Effector memory CD4-positive, alpha-beta T cell (primary cell): ENCODE measurements around the gene DUOX1.

Experiments used
- DNase-seq, 3 donors: peaks; one replicate each; pipeline ENCODE4 v3.0.0-alpha.2; 2020
- H3K27ac ChIP-seq: 2 replicates; pipeline ENCODE4 v1.7.0; 2013; ENCODE audit warnings: mild to moderate bottlenecking, low read length, moderate library complexity; ENCODE audit not compliant: insufficient read depth, poor library complexity, severe bottlenecking
- H3K27me3 ChIP-seq: replicated peaks from 2 replicates; pipeline ENCODE4 v1.7.0; 2013; ENCODE audit warnings: mild to moderate bottlenecking, low read length; ENCODE audit not compliant: insufficient read depth, control insufficient read depth, poor library complexity, severe bottlenecking
- H3K36me3 ChIP-seq: 2 replicates; pipeline ENCODE4 v1.7.0; 2013; ENCODE audit warnings: mild to moderate bottlenecking, low read length, moderate library complexity; ENCODE audit not compliant: control insufficient read depth, insufficient read depth
- H3K4me1 ChIP-seq: 2 replicates; pipeline ENCODE4 v1.7.0; 2013; ENCODE audit warnings: low read length, mild to moderate bottlenecking; ENCODE audit not compliant: control insufficient read depth, insufficient read depth, poor library complexity, severe bottlenecking
- H3K4me3 ChIP-seq: 2 replicates; pipeline ENCODE4 v1.7.0; 2013; ENCODE audit warnings: low read length, low read depth, mild to moderate bottlenecking; ENCODE audit not compliant: insufficient read depth, poor library complexity, severe bottlenecking
- H3K9me3 ChIP-seq: 2 replicates; pipeline ENCODE4 v1.7.0; 2013; ENCODE audit warnings: mild to moderate bottlenecking, low read length, moderate library complexity; ENCODE audit not compliant: control insufficient read depth

Gene DUOX1

GRCh38 chr15:45166834-45167630, 37.2 kb downstream of the DUOX1 start:
- Histone ChIP-seq H3K9me3 (no peaks in the 10 kb centered on the region), H3K4me1 (peaks cover 16% of the 10 kb centered on the region), H3K27me3 (no peaks in the 10 kb centered on the region), H3K4me3 (peak overlapping the region; percentile 87), H3K27ac (peak overlapping the region; percentile 89), H3K36me3 (no peaks in the 10 kb centered on the region)
- DNase-seq = peak; percentile 59 to 66 (median 65)

- Histone ChIP-seq H3K27me3 (no peaks in the 10 kb centered on the region), H3K27ac (peak overlapping the region; percentile 89), H3K36me3 (no peaks in the 10 kb centered on the region), H3K4me1 (peaks cover 16% of the 10 kb centered on the region), H3K9me3 (no peaks in the 10 kb centered on the region), H3K4me3 (peak overlapping the region; percentile 87)
- no peak for DNase-seq
Measured at GRCh38 chr15:45167631-45168205, 37.9 kb downstream of the DUOX1 start.

- H3K4me3 ChIP-seq = no peak overlapping the region
- no peaks in the 10 kb centered on the region for H3K27me3 ChIP-seq
- no peak for DNase-seq
- peaks cover 16% of the 10 kb centered on the region for H3K4me1 ChIP-seq
- no peak overlapping the region for H3K27ac ChIP-seq
- H3K9me3 ChIP-seq = no peaks in the 10 kb centered on the region
- no peaks in the 10 kb centered on the region for H3K36me3 ChIP-seq
Measured at GRCh38 chr15:45168286-45168685, 38.5 kb downstream of the DUOX1 start.

- DNase-seq = no peak
- Histone ChIP-seq H3K27ac (no peak overlapping the region), H3K9me3 (no peaks in the 10 kb centered on the region), H3K27me3 (no peaks in the 10 kb centered on the region), H3K4me3 (no peak overlapping the region), H3K36me3 (no peaks in the 10 kb centered on the region), H3K4me1 (peaks cover 16% of the 10 kb centered on the region)
Measured at GRCh38 chr15:45168751-45169551, 39.2 kb downstream of the DUOX1 start.

- H3K4me3 ChIP-seq = no peak overlapping the region
- no peaks in the 10 kb centered on the region for H3K9me3 ChIP-seq
- H3K4me1 ChIP-seq = peaks cover 16% of the 10 kb centered on the region
- no peaks in the 10 kb centered on the region for H3K36me3 ChIP-seq
- no peak overlapping the region for H3K27ac ChIP-seq
- no peak for DNase-seq
- H3K27me3 ChIP-seq = no peaks in the 10 kb centered on the region
Measured at GRCh38 chr15:45169608-45170480, 40.0 kb downstream of the DUOX1 start.

- Histone ChIP-seq H3K4me1 (no peaks in the 10 kb centered on the region), H3K36me3 (no peaks in the 10 kb centered on the region), H3K9me3 (no peaks in the 10 kb centered on the region), H3K27ac (no peak overlapping the region), H3K27me3 (no peaks in the 10 kb centered on the region), H3K4me3 (no peak overlapping the region)
- no peak for DNase-seq
Measured at GRCh38 chr15:45171912-45172311, 42.1 kb downstream of the DUOX1 start.

GRCh38 chr15:45174069-45174468, 44.3 kb downstream of the DUOX1 start:
- DNase-seq = no peak
- no peak overlapping the region for H3K27ac ChIP-seq
- no peak overlapping the region for H3K4me3 ChIP-seq
- no peaks in the 10 kb centered on the region for H3K27me3 ChIP-seq
- H3K9me3 ChIP-seq = no peaks in the 10 kb centered on the region
- no peaks in the 10 kb centered on the region for H3K36me3 ChIP-seq
- H3K4me1 ChIP-seq = no peaks in the 10 kb centered on the region

GRCh38 chr15:45174577-45174976, 44.8 kb downstream of the DUOX1 start:
- Histone ChIP-seq H3K36me3 (no peaks in the 10 kb centered on the region), H3K27me3 (no peaks in the 10 kb centered on the region), H3K4me1 (no peaks in the 10 kb centered on the region), H3K9me3 (no peaks in the 10 kb centered on the region), H3K4me3 (no peak overlapping the region), H3K27ac (no peak overlapping the region)
- DNase-seq = no peak

- Histone ChIP-seq H3K36me3 (no peaks in the 10 kb centered on the region), H3K9me3 (no peaks in the 10 kb centered on the region), H3K4me1 (no peaks in the 10 kb centered on the region), H3K4me3 (no peak overlapping the region), H3K27me3 (no peaks in the 10 kb centered on the region), H3K27ac (no peak overlapping the region)
- no peak for DNase-seq
Measured at GRCh38 chr15:45177285-45177684, 47.5 kb downstream of the DUOX1 start.
